HG03135 (cell line): ENCODE results near the gene EYS.
"Not testable (repeated sequence)": the region's sequence is repeated elsewhere in the genome, so short reads cannot be mapped to it uniquely, and the experiment has no call there.

Experiments
- ATAC-seq: cut with Tn5 transposase; IDR thresholded peaks from one replicate; pipeline ENCODE4 v1.9.1; 2021; ENCODE audit warnings: mild to moderate bottlenecking, moderate library complexity; ENCODE audit not compliant: unreplicated experiment

Gene EYS

DNA sequence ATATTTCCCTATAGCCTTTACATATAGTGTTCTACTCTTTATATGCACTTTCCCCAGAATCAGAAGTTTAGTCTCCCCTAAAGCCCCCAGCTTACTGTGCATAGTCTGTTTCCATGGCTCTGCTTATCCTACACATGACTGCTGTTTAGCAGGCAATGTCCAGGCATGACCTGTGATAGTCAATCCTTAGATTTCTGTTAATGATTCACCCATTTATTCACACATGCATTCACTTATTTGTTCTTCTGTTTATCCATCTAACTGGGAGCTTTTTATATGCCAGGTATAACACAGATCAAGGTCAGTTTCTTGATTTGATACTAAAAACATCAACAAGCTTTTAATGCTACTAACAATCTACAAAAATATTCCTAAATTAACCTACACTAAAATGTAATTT, 1770.6 kb downstream of the EYS start:
- no peak for ATAC-seq

DNA sequence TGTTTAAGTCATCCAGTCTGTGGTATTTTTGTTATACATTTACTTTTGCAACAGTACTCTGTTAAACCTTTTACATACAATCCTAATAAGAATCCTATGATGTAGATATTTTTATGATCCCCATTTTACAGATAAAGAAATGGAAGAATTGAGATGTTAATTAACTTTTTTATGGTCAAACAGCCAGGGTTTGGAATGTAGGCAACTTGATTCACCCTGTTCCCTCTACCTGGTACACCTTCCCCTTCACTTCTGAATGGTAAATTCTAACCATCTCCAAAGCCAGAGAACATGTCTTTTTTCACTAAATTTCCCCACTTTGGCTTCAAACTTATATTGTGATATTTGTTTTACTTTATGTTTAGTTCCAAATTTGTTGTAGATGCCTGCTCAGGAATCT, 1771.3 kb downstream of the EYS start:
- no peak for ATAC-seq

- not testable (repeated sequence) for ATAC-seq
Observed at GRCh38 chr6:63933948-63934347, 1773.1 kb downstream of the EYS start.

GRCh38 chr6:63930848-63931247, 1776.2 kb downstream of the EYS start:
- ATAC-seq: no peak

DNA sequence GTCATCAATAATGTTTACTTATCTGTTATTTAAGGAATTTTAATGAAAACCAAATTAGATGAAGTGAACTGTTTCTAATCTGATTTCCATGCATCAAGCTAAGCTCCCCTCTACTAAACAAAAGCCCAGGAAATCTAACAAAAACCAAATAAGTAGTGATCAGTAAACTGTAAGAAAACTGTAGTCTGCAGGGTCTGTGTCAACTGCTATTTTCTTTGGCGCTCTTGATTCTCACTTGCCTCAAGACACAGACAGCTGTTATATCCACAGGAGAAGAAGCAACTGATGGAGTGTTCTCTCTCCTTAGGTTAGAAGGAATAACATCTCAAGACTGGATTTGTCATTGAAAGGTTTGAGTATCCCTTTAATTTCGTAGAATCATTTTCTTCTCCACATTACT, 1777.9 kb downstream of the EYS start:
- ATAC-seq: no peak

- ATAC-seq: no peak
Observed at GRCh38 chr6:63928613-63929012, 1778.4 kb downstream of the EYS start.

- no peak for ATAC-seq
Observed at GRCh38 chr6:63926950-63927927, 1779.8 kb downstream of the EYS start.

DNA sequence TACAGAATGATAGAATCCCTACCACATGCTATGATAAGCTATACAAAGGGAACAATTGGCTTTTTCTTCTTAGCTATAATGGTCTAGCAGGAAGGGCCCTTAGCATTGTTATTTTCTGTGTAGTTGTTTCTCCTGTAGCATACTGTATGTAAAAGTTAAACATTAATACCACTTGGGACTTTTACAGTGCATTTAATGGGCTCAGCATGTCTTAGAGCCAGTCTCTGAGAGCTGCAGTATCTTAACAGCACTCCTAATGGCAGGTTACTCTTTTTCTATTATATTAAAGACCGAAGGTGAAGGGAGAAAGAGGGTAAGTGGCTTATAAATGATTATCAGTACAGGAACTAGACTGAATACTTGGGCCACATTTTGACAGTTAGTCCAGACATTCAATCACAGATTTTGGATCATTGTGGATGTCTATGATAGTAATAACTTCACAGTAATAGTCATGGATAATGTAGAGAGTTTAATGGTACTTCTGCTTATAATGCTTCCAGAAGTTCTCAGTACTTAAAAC, 1780.7 kb downstream of the EYS start:
- no peak for ATAC-seq

GRCh38 chr6:63923139-63923739, 1783.8 kb downstream of the EYS start:
- ATAC-seq: peak; percentile 55

- no peak for ATAC-seq
Observed at GRCh38 chr6:63919556-63920110, 1787.4 kb downstream of the EYS start.

- ATAC-seq: no peak
Observed at GRCh38 chr6:63912887-63913286, 1794.1 kb downstream of the EYS start.

- no peak for ATAC-seq
Observed at GRCh38 chr6:63910863-63911551, 1796.0 kb downstream of the EYS start.

GRCh38 chr6:63904650-63905248, 1802.3 kb downstream of the EYS start:
- peak; percentile 69 for ATAC-seq

DNA sequence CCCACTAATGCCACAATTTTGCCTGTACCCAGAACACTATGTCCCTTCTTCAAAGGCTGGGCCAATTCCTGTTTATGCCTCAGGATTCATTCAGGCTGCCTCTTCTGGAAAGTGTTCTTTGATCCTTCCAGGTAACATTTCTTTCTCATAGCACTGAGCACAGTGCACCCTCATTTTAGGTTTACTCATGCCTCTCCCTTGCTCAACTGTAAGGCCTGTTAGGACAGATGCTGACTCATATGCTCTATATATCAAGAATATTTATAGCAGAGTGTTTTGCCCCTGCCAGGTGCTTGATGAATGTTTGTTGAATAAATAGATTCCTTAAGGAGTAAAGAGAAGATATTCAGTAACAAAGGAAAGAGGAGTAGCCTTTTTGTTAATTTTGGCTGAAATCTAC, 1807.5 kb downstream of the EYS start:
- ATAC-seq: no peak

DNA sequence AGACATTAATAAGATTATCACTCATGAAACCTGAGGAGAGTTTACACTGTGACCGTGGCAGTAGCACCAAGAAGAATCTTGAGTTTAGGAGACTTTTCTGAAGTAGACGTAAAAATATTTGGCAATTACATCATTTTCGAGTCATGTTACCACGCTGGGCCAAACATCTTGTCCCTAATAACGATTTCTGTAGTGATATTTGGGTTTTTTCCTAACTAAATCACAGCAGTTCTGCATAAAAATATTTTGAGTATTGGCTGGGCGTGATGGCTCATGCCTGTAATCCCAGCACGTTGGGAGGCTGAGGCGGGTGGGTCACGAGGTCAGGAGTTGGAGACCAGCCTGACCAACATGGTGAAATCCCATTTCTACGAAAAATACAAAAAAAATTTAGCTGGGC, 1809.1 kb downstream of the EYS start:
- no peak for ATAC-seq

- no peak for ATAC-seq
Observed at GRCh38 chr6:63897459-63897858, 1809.6 kb downstream of the EYS start.

DNA sequence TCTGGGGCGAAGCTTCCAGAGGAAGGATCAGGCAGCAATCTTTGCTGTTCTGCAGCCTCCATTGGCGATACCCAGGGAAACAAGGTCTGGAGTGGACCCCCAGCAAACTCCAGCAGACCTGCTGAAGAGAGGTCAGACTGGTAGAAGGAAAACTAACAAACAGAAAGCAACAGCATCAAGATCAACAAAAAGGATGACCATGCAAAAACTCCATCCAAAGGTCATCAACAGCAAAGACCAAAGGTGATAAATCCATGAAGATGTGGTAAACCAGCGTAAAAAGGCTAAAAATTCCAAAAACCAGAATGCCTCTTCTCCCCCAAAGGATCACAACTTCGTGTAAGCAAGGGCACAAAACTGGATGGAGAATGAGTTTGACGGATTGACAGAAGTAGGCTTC, 1818.6 kb downstream of the EYS start:
- ATAC-seq: no peak

- ATAC-seq: not testable (repeated sequence)
Observed at GRCh38 chr6:63887804-63888203, 1819.2 kb downstream of the EYS start.

DNA sequence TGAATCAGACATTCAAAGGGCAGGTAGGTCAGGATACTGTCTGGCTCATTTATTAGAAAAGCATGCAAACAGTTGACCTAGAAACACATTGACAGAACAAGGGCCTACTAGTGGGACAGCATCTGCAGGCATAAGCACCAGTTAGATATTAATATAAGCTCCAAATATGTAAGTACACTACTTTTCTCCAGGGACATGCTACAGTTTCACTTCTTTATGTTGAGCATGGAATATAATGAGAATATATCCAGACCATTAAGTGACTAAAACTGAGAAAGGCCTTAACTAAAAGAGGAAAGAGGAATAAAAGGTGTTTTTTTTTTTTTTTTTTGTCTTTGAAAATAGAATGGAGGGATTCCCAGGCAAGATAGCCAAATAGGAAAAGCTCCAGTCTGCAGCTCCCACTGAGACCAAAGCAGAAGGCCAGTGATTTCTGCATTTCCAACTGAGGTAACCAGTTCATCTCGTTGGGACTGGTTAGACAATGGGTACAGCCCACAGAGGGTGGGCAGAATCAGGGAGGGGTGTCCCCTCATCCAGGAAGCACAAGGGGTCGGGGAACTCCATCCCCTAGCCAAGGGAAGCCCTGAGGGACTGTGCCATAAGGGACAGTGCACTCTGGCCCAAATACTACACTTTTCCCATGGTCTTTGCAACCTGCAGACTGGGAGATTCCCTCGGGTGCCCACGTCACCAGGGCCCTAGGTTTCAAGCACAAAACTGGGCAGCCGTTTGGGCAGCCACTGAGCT, 1819.8 kb downstream of the EYS start:
- ATAC-seq: no peak

DNA sequence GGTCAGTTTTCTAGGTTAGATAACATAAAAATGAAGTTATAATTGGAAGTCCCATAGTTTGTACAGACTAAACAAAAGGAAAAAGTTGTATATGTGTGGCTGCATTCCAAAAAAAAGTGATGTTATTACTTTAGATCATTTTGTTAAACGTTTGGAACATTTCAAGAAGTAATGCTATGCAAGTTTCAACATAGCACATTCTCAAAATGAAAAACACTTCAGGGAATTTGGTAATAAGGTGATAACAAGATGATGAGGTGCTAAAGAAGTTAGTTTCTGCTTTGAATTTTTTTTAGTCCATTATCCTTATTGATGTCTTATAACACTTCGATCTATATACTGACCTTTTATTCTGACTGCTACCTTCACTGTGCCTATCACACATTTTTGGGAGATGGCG, 1820.7 kb downstream of the EYS start:
- no peak for ATAC-seq
